NCI-H1694 (cell line): ENCODE results near the gene FADS6.

Experiments
- DNase-seq: peaks from one replicate; lab custom pipeline; 2025; lab: John Stamatoyannopoulos, UW

FADS6 gene, protein sequence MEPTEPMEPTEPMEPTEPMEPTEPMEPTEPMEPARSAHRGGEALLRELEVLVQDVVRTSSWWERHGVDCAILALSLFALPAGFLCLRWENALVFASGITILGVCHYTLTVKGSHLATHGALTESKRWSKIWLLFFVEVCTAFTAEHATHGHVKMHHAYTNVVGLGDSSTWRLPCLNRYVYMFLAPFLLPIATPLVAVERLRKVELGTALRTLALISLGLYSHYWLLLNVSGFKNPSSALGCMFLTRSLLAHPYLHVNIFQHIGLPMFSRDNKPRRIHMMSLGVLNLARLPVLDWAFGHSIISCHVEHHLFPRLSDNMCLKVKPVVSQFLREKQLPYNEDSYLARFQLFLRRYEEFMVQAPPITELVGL

DNA sequence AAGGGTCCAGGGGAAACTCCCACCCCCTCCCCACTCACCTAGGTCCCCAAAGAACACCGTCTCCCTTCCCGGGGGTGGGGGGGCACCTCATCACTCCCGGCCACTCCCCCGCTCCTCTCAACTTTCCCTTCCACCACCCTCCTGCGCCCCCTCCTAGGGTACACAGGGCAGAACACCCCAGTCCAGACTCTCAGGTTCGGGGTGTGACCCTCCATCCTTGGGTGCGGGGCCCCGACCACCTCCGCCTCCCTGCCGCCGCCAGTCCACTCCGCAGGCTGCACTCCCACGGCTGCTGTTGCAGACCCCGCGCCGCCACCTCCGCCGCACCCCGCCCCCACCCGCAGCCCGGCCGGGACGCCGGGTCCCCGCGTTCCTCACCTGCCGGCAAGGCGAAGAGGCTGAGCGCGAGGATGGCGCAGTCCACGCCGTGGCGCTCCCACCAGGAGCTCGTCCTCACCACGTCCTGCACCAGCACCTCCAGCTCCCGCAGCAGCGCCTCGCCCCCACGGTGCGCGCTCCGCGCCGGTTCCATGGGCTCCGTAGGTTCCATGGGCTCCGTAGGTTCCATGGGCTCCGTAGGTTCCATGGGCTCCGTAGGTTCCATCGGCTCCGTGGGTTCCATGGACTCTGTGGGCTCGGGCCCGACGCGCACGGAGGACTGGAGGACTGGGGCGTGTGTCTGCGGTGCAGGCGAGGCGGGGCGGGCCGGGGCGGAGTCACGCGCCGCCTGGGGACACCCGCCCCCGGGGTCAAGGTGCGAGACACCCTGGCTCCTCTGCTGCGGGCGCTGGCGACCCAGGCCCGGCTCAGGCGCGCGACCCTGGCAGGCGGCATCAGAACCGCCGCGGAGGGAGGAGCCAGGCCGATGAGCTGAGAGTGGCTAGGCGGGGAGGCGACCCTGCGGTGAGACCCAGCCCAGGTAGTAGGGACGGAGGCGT is at the start of gene FADS6:
TSS of gene FADS6 (minus strand) at position 660 of the 938 bp plus-strand sequence. CDS start at position 622, 38 bp downstream.
- DNase-seq = no peak

DNA sequence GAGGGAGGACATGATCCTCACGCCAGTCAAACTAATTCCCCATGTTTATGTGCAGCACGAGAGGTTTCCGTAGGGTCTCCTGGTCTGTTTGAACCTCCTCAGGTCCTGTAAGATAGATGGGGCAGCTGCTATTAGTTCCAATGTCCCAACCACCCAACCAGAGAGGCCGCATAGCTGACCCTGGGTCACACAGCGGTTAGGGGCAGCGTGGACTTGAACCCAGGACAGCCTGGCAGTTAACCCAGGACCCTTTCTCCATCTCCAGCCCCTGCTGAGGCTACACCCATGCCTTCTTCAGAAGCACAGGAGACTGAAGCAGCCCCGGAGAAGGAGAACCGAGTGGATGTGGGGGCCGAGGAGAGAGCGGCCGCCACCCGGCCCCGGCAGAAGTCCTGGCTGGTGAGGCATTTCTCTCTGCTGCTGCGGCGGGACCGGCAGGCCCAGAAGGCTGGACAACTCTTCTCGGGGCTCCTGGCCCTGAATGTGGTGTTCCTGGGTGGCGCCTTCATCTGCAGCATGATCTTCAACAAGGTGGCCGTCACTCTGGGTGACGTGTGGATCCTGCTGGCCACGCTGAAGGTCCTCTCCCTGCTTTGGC is 47.8 kb upstream of the FADS6 start:
- DNase-seq = no peak

DNA sequence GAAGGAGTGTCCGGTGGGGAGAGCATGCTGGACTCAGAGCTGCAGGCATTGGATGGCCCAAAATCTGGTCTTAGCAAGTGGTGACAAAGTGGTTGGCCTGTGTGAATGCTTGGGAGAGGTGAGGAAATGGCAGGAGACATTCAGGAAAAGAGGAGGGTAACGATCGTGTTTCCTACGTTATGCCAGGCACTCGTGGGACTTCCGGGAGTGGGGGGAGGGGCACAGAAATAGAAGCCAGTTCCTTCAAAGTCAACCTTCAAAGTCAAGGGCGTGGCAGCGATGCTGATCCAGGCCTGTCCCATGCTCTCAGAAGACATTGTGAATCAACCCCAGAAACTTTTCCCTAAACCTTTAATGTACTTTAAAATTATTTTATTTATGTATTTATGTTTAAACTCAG is 46.1 kb upstream of the FADS6 start:
- no peak for DNase-seq

DNA sequence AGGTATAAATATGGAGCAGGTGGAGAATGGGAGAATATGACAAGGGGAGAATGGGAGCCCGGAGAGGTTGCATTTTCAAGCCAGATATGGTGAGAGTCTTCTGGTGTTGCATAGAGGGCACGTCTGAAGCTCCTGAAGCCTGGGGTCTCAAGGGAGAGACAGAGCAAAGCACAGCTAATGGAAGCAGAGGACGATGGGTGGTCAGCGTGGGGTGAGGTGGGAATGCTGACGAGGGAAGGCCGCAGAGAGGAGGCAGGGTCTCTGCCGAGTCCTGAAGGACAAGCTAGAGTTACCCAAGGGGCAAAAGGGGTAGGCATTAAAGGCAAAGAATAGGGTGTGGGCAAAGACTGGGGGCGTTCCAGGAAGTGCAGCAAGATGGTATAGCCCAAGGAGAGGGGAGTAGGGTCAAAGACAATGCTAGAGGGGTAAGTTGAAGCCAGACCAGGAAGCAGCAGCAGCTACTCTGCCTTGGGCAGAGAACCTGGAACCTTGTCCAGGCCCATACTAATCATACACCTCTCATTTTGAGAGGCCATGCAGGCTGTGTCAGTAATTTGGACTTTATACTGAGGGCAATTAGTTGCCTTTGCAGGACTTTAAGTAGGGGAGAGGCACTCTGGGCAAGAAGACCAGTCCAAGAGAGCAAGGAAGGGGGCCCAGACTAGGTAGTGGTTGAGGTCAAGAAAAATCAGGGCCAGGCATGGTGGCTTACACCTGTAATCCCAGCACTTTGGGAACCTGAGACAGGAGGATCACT is 44.9 kb upstream of the FADS6 start:
- DNase-seq = no peak

DNA sequence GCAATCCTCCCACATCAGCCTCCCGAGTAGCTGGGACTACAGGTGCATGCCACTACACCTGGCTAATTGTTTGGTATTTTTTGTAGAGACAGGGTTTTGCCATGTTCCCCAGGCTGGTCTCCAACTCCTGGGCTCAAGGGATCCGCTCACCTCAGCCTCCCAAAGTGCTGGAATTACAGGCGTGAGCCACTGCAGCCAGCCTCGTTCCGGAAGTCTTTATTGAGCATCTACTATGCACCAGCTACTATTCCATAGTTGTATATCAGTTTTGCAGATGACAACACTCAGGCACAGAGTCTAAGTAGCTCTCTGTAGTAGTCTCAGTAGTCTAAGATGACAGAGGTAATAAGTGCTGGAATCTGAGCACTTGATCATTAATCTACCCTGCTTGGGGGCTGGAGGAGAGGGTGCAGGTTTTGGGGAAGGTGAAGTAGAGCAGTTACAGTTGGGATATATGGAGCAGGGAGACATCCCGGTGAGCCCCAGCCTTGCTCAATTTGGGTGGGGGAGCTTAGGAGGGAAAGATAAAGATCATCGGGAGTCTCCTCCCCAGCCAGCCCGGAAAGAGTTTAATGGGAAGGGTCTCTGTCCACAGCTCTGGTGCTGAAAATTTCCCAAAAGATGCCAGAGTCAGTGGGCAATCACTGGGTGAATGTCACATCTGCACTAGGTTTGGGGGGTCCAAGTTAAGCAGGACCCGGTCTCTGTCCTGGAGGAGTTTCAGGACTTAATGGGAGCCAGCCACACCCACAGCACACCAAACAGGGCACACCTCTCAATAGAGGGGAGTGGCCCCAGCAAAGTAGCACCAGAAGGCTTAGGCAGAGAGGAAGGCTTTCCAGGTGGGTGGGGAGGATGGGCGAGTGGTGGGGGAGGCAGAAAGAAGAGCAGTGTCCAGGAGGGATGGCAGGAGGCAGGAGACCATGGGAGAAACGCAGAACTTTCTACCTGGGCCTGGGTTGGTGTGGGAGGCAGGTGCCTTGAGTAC is 43.9 kb upstream of the FADS6 start:
- DNase-seq = no peak

DNA sequence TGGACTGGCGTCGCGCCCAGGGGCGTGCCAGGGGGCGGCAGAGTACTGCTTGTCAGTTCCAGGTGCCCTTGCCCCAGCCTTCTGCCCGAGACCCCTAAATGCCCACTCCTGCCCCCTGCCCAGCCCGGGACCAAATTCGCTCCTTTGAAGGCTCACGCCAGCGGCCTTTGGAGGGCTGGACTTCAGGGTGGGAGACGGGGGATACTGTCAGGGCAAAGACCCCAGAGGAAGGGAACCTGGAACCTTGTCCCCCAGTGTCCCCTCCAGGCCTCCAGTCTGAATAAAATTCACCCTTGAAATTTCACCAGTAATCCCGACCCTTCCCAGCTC is 43.0 kb upstream of the FADS6 start:
- DNase-seq = no peak

DNA sequence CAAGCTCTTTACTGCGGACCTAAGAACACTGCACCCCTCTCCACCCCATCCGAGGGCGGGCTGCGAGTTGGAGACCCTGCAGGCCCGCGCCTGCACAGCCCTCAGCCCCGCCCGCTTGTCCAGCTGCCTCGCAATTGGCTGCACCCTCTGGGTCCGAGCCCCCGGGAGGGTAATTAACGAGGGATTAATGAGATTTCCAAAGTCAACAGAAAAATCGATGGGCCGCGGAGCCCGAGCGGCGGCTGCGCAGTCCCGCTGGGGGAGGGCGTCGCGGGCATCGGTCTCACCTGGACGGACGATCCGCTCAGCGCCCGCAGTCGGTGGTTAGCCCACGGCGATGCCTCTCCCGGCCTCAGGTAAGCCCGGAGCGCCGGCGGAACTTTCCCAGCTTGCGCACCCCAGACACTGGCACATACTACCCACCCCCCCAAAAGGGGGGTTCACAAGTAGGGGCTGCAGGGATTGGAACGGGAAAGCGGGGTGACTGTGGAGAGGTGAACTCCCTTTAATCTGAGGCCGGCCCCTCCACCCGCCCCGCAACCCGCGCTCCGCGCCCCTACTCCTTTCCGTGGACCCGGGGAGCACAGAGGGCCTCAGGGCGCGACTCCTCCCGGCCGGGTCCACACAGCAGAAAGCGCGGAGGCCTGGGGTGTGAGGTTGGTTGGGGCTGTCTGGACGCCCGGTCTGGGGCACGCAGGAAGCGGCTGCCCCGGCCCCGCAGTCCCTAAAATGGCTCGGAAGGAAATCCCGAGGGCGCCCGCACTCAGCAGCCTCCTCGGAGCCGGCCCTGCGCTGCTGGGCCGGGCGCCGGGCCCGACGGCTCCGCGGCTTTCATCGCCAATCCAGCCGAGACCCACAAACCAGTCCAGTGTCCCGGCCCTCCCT is 42.4 kb upstream of the FADS6 start, which contains the start of gene OTOP3:
TSS of gene OTOP3 (plus strand) at position 314 of the 885 bp plus-strand sequence. CDS start at position 338, 24 bp downstream.
- no peak for DNase-seq

DNA sequence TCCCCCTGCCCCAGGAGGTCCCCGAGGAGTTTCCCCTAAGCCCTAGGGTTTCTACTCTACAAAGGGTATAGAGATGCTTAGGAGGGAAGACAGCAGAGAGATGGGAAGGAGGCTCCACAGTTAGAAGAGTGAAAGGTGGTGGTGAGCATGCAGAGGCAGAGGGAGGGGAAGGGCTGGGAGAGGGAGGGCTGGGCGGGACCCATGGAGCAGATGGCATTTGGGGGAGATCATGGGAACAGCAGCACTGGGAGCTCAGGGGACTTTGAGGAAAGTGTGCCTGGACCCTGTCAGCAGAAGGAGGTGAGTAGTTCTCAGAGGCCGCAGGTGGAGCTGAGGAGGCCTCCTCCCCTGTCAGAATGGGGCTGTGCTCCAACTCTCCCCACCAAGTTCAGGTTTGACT is 41.6 kb upstream of the FADS6 start:
- DNase-seq = no peak

DNA sequence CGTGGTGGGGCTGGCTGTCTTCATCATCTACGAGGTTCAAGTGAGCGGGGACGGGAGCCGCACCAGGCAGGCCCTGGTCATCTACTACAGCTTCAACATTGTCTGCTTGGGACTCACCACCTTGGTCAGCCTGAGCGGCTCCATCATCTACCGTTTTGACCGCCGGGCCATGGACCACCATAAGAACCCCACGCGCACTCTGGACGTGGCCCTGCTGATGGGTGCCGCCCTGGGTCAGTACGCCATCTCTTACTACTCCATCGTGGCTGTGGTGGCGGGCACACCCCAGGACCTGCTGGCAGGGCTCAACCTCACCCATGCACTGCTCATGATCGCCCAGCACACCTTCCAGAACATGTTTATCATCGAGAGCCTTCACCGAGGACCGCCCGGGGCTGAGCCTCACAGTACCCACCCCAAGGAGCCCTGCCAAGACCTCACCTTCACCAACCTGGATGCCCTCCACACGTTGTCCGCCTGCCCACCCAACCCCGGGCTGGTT is 37.2 kb upstream of the FADS6 start:
- DNase-seq = no peak

DNA sequence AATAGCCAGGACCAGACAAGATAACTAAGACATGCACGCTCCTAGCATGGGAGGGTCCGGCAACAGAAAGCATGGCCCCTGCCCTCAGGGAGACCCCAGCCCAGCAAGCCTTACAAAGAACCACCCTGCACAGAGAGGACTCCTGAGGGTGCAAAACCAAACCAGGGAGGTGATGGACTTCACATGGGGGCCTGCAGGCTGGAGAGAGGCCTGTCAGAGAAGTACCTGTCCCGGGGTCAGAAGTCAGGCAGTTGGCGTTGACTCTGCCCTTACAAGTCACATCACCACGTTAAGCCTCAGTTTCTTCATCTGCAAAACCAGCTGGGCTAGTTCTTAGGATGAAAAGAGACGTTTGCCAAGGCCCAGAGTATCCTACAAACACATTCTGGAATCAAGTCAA is 35.4 kb upstream of the FADS6 start:
- no peak for DNase-seq

DNA sequence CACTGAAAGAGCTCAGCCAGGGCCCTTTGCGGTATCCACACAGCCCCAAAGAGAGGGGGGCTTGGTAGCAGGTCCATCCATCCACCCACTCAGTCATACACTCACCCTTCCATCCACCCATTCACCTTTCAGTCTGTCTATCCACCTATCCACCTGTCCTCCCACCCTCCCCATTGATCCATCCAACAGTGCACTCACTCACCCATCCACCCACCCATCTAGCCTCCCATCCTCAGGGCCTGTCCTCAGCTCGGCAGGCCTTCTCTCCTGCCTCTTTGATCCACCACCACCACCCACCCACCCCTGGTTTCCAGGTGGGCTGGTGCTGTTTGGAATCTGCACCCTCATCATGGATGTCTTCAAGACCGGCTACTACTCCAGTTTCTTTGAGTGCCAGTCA is 31.8 kb upstream of the FADS6 start:
- no peak for DNase-seq

DNA sequence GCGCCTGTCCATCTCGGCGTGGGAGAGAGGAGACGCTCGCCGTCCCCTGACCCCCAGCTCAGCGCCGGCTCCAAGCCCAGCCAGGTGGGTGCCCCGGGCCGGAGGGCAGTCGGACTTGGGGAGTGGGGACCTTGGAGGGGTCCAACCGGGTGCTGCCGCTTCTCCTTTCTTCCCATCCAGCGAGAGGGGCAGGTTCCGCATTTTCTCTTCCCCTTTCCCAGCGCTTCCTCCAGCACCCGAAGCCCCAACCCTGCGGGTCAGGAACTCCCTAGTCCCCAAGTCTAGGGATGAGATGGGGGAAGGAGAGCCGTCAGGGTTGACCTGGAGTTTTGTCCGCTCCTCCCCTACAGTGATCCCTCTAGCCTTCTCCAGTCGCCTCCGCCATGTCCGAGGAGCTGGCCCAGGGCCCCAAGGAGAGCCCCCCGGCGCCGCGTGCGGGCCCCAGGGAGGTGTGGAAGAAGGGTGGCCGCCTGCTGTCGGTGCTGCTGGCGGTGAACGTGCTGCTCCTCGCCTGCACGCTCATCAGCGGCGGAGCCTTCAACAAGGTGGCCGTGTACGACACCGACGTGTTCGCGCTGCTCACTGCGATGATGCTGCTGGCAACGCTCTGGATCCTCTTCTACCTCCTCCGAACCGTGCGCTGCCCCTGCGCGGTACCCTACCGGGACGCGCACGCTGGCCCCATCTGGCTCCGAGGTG is 31.0 kb upstream of the FADS6 start, which contains the start of gene OTOP2:
TSS of gene OTOP2 (plus strand) at position 24 of the 699 bp plus-strand sequence. CDS start at position 384, 360 bp downstream.
- no peak for DNase-seq

DNA sequence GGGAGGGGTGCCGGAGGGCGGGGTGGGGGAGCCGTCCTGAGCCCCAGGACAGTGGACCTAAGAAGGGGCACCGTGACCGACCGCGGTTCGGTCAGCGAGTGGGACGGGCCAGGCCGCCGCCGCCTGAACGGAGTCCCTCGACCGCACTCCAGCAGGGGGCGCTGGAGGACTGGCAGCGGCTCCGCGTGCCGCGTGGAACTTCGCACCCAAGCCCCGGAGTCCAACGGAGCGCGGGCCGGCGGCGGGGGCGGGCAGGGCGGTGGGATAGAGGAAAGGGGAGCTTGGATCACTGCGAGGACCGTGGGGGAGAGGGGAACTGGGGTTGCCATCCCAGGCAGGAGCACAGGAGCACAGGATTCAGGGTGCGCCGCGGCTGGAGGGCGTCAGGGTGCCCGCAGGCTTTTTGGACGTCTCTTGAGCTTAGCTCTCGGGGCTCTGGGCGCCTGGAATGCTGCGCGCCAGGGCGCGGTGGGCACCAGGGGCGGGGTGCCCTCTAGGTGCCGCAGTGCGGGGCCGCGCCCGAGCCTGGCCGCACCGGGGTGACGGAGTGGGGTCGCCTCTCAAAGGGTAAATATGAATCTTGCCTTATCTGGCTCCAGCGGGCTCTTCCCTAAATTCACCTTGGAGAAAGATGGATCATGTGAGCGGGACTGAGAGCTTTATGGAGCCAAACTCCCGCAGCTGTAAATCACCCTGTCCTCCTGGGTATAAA is 30.3 kb upstream of the FADS6 start:
- peak; percentile 36 for DNase-seq

DNA sequence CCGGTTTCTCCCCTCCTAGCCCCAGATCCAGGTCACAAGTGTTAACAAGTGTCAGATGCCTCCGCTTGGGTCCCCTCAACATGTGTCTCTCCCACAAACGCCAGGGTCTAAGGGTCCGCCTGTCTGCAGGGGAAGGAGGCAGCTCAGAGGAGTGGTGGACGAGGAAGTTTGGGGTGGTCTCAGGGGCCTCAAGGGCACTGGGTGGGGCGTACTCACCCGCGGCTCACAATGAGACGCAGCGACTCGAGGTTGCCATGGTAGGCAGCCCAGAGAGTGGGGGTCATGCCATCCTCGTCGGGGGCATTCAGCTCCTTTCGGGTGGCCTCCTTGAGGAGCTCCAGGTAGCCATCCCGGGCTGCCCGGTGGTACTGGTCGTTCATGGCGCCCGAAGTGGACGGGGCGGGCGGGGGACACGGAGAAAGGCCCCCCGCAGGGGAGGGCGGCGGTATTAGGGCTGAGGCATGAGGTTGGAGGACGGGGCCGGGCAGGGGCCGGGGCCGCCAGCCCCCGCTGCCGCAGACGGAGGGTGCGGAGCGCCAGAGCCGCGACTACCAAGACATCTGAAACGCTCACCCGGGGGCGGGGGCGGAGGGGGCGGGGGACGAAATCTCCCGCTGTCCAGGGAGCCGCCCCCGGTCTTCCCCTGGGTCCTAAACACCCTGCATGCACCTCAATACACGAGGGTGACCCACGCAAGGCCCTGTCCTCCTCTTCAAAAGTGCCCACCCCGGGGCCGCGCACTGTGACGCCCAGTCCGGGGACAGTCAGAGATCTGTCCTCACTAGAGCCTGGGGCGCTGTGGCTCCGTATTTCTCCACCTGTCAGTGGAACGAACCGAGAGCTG is 29.5 kb upstream of the FADS6 start, which contains the start of gene USH1G:
TSS of gene USH1G (minus strand) at position 562 of the 844 bp plus-strand sequence. CDS start at position 380, 182 bp downstream.
- no peak for DNase-seq

DNA sequence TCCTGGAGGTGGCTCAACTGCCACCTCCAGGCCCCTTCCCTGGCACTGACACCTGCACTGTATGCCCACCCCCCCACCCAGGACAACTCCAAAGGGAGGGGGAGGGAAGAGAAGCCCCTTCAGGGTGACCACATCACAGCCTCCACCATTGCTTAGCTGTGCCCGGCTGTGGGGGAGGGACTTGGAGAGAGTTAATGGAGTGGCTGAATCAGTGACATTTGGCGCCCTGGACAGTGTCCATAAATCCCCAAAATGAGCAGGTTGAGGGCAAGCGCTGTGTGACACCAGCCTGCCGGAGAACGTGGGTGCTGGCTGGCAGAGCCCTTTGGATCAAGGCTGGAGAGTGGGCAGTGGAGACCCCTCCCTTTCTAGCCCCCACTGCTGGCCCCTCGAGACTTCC is 28.7 kb upstream of the FADS6 start:
- no peak for DNase-seq

DNA sequence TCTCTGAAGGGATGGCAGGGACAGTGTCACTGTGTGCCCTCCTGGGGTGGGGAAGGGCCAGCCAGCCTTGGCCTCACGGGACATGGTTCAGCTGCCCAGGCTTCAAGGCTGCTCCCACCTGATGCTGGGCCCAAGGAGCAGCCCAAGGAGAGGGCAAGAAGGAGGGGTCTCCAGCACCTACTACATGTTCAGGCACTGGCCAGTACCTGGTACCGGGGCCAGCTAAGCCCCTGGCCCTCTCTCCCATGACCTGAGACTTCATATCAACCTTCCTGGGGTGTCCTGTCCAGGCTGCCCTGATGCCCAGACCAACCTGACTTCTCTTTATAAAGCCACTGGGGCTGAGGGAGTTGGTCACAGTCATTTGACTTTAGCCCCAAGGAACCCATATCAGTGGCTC is 28.3 kb upstream of the FADS6 start:
- no peak for DNase-seq
